ENCODE data around the gene VWA8.
"Not testable (repeated sequence)": the region's sequence is repeated elsewhere in the genome, so short reads cannot be mapped to it uniquely, and the experiment has no call there.

The VWA8 gene

GRCh38 chr13:41675306-41675705 is 285.6 kb downstream of the VWA8 start:
- no peak for DNase-seq

GRCh38 chr13:41674246-41674645 is 286.7 kb downstream of the VWA8 start:
- no peak for DNase-seq

GRCh38 chr13:41673640-41674039 is 287.3 kb downstream of the VWA8 start:
- DNase-seq: no peak

- no peak for DNase-seq
Measured at GRCh38 chr13:41670873-41671443, 290.0 kb downstream of the VWA8 start.

GRCh38 chr13:41668130-41668757 is 292.7 kb downstream of the VWA8 start:
- DNase-seq: no peak

- no peak for DNase-seq
Measured at GRCh38 chr13:41666644-41667043, 294.3 kb downstream of the VWA8 start.

GRCh38 chr13:41660411-41660810 is 300.5 kb downstream of the VWA8 start:
- no peak for DNase-seq

- no peak for DNase-seq
Measured at GRCh38 chr13:41658057-41658661, 302.8 kb downstream of the VWA8 start.

GRCh38 chr13:41655997-41656396 is 304.9 kb downstream of the VWA8 start:
- DNase-seq: no peak

- DNase-seq: no peak
Measured at GRCh38 chr13:41654796-41655195, 306.1 kb downstream of the VWA8 start.

GRCh38 chr13:41652735-41653361 is 308.1 kb downstream of the VWA8 start:
- DNase-seq: no peak

- DNase-seq: no peak
Measured at GRCh38 chr13:41651413-41652058, 309.4 kb downstream of the VWA8 start.

- DNase-seq: no peak
Measured at GRCh38 chr13:41650706-41651105, 310.2 kb downstream of the VWA8 start.

GRCh38 chr13:41649659-41650058 is 311.2 kb downstream of the VWA8 start:
- DNase-seq: no peak

- DNase-seq: no peak
Measured at GRCh38 chr13:41648314-41648935, 312.5 kb downstream of the VWA8 start.

- DNase-seq: not testable (repeated sequence)
Measured at GRCh38 chr13:41647699-41648313, 313.1 kb downstream of the VWA8 start.

- DNase-seq: no peak
Measured at GRCh38 chr13:41645331-41645730, 315.6 kb downstream of the VWA8 start.

GRCh38 chr13:41644742-41645141 is 316.2 kb downstream of the VWA8 start:
- DNase-seq: no peak

- DNase-seq: no peak
Measured at GRCh38 chr13:41643507-41643906, 317.4 kb downstream of the VWA8 start.

- DNase-seq: no peak
Measured at GRCh38 chr13:41641961-41642360, 318.9 kb downstream of the VWA8 start.

- no peak for DNase-seq
Measured at GRCh38 chr13:41641429-41641828, 319.5 kb downstream of the VWA8 start.

- no peak for DNase-seq
Measured at GRCh38 chr13:41639955-41640780, 320.7 kb downstream of the VWA8 start.
